Hematopoietic multipotent progenitor cell (in vitro differentiated cells): Measurements from ENCODE around the gene SLTM. TPM values are rescaled to one million over a fixed set of nuclear protein-coding genes. Genes with fewer than 3 reads are reported as not detected.
"Not testable (repeated sequence)": the region's sequence is repeated elsewhere in the genome, so short reads cannot be mapped to it uniquely, and the experiment has no call there.

Experiments
- DNase-seq, 3 donors: peaks; one replicate each; pipeline ENCODE4 v3.0.0-alpha.2; 2011 to 2015; ENCODE audit warnings: low read depth in 2 of 3, low spot score in 2 of 3
- total RNA-seq: library from RNA; depleted of rRNA; stranded (reverse); fragments of >200 nt; gene quantifications from one replicate; pipeline ENCODE4 v1.2.3, GENCODE V29; 2012

The SLTM gene
- total RNA-seq, 1 donor: 50.9 TPM

- peak in 1 of 3 donors; percentile 45 for DNase-seq
These were observed 1.4 kb downstream of the SLTM start for GRCh38 chr15:58931987-58932588.

DNA sequence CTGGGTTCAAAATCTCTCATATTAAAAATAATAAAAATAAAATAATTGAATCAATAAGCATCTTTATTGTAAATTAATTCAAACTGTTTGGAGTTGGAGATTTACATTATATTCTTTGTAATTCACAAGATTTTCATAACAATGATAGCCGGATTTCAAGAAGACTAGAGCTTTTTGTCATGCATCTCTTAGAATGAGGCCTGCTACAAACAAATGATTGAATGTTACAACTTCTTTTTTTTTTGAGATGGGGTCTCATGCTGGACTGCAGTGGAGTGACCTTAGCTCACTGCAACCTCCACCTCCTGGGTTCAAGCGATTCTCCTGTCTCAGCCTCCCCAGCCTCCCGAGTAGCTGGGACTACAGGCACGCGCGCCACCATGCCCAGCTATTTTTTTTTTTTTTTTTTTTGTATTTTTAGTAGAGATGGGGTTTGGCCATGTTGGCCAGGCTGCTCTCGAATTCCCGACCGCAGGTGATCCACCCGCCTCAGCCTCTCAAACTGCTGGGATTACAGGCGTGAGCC is 3.5 kb downstream of the SLTM start:
- DNase-seq: no peak

DNA sequence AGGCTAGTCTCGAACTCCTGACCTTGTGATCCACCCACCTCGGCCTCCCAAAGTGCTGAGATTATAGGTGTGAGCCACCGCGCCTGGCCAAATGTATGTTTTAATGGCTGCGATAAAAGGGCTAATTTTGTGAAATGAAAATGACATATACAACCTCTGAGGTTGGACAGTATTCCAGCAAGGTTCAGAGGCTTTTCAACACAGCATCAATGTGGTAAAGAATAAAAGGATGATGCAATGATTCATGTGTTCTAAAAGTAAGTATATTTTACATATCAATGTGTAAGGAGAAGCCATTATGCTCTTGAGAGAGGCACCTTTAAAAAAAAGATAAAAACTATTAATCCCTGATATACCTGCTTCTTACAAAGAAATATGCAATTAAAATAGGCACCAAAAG is 6.7 kb downstream of the SLTM start:
- DNase-seq: no peak

DNA sequence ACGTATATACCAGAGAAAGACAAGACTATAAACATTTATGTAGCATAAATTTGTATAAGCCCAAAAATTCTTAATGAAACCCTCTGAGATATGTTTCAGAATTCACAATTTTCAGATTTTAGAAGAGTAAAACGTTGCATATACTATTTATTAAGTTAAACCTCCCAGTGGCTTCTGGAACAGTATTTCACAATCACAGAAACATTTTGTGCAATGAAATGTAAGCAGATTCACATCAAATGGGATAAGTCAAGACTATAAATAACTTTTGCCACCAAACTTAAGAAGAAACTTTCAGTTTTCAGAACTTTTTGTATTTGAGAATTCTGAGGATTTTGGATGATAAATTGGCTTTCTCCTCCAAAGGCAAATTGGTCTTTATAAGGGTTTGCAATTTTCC is 9.2 kb downstream of the SLTM start:
- DNase-seq: no peak

GRCh38 chr15:58923696-58924300 is 9.7 kb downstream of the SLTM start:
- DNase-seq: no peak

DNA sequence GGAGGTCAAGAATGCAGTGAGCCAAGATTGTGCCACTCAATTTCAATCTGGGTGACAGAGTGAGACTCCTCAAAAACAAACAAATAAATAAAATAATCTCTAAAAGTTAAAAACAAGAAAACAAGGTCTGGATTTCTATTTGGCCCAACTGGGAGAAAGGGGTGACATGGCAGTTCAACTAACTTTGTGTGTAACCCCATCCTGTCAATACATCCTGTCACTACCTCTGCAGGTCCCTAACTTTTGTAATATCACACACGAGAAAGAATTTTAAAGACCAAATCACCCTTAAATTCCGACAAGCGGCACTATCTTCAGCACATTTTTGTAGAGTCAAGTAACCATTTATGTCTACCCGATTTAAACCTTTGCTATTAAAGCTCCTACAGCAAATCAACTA is 10.2 kb downstream of the SLTM start:
- DNase-seq: no peak

DNA sequence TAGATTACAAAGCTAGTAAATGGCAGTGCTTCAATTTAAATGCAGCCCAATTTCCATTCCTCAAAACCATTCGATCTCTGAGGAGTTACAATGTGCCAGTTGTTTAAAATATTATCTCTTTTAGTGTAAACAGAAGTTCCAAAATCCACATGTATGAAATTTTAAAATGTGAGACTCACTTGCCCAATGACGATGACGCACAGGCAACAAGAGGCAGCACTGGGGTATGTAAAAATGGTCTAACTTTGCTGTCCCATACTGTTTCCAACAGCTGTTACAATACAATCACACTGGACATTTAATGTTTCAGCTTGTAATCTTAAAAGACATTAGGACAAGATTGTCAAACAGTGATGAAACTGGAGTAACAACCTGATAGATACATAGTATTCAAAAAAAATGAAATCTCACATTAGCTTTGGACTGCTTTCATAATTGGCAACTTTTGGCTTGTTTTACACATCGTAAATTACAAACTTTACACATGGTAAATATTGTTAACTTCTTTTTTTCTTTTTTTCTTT is 12.2 kb downstream of the SLTM start:
- DNase-seq: no peak

GRCh38 chr15:58920447-58920846 is 13.0 kb downstream of the SLTM start:
- DNase-seq: not testable (repeated sequence)

DNA sequence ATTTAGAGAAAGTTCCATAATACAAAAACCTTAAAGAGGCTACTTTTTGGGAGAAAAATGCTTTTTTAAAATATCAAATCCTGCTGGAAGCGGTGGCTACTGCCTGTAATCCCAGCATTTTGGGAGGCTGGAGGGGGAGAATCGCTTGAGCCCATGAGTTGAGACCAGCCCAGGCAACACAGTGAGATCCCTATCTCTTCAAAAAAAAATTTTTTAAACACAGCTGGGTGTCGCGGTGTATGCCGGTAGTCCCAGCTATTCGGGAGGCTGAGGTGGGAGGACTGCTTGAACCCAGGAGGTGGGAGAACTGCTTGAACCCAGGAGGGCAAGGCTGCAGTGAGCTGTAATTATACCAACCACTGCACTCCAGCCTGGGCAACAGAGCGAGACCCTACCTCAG is 14.2 kb downstream of the SLTM start:
- no peak for DNase-seq

DNA sequence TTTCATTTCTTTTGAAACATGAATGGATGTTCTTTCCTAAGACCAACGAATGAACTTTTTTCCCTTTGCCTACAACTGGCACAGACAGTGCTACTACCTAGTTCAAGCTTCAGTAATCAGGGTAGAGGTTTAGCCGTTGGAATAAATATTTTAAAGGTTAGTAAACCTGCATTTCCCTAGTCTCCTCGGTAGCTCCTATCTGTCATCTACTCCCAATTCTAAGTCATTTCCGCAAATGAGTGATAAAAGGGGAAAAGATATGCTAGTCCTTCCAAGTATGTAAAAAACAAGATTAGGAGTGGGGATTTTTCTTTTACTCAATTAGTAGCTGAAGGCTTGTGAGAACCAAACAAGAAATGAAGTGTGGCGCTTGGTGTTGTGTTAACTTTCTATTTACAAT is 15.2 kb downstream of the SLTM start:
- DNase-seq: no peak

- not testable (repeated sequence) for DNase-seq
These were observed 15.8 kb downstream of the SLTM start for GRCh38 chr15:58917613-58918129.

DNA sequence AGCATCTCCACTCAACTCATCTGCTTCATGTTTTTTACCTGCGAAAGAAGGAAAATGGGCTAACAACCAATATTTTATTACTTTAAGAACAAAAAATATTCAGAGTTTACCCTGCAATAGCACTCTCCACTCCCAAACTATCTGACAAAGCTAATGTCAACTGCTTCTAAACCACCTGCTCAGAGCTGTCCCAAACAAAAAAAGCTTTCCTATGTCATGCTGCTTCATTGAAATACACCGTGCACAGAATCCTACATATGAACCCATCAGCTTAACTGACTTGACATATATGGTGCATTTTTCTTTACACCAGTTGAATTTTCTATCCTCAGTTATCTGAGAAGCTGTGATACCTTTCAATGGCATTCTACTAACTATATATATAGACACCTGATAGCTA is 16.5 kb downstream of the SLTM start:
- no peak for DNase-seq

GRCh38 chr15:58910456-58910855 is 23.0 kb downstream of the SLTM start:
- DNase-seq: no peak

- no peak for DNase-seq
These were observed 23.9 kb downstream of the SLTM start for GRCh38 chr15:58909616-58910015.

DNA sequence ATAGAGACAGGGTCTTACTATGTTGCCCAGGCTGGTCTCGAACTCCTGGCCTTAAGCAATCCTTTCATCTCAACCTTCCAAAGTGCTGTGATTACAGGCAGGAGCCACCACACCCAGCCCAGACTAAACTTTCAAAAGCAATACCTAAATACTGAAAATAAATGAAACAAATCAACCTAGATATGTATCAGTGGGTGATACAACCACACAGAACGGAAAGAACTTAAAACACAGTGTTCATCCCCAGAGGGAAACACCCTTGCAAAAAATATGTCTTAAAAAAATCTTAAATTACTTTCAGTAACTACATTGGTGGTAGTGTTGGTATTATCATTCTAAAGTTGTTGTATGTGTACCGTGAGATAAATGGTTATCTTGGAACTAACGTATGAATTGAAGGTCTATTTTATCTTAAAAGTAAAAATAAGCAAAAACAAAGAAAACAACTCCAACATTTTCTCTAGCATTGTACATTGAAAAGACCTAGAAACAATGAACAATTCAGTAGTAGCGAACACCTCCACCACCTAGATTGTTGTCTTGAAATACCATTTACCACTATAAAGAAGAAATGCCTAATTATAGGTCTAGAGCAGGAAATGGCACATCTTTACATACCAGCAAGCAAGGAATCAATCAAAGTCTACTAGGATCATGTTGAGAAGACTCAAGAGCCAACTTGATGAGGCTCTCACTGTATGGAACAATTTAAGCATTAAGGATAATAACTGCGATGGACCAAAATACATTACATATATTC is 24.7 kb downstream of the SLTM start:
- no peak for DNase-seq

GRCh38 chr15:58900631-58901030 is 32.8 kb downstream of the SLTM start:
- DNase-seq: no peak

DNA sequence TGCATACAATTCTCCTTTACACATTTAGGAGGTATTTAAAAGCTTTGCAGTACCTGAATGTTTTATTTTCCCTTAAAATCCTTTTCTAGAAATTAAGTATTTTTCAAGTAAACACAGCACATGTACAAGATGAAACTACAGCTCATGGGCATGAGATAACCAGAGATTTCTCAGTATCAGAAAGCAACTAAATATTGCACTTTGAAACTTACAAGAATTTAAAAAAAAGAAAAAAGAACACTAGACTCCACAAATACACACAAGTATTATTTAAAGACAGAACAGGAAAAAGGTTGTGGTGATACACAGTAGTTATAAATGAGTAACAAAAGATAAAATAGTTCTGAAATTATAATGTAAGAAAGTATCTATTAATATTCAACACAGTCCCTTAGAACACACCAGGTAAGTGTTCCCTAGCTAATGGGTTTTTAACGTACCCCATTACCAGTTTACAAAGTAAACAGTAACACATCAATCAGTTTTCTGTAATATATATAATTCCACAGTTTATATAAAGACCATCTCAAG is 35.3 kb downstream of the SLTM start:
- no peak for DNase-seq

- DNase-seq: no peak
These were observed 44.1 kb downstream of the SLTM start for GRCh38 chr15:58889363-58889762.

DNA sequence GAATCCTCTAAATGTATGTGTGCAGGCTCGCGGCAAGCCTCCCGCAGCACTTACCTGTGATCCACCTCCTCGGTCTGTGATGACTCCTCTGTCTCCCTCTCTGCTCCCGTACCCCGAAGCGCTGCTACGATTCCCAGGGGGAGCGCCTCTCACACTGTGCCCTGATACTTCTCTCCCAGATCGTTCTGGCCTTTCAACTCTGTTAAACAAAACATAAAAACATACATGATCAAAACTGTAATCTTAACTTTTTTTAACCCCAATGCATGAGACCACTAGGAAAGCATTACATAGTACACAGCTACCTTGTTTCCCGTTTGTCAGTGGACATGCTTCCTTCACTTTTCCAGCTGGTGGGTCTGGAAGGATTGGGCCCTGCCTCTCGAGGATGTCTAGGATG is 46.6 kb downstream of the SLTM start:
- DNase-seq: no peak

GRCh38 chr15:58883926-58884325 is 49.6 kb downstream of the SLTM start:
- DNase-seq: not testable (repeated sequence)

DNA sequence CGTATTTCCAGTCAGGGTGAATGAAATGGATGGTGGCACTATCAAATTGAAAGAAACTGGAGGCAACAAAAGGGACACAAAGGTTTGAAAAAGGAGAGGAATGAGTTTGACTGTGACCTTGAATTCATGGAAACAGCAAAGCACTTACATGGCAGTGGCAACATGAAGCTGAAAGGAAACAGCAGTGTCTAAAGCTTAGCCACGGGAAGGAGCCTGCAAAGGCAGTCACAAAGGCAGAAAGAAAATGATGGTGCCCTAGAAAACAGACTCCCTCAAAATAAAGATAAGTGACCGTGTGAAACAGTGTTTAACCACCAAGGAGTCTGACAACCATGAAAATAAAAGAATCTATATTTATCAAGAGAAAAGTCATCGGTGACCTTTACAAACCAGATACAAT is 51.2 kb downstream of the SLTM start:
- DNase-seq: no peak
